HG02981 (cell line): ENCODE results near the gene H3-3A.

Experiments used
- ATAC-seq: cut with Tn5 transposase; IDR thresholded peaks from one replicate; pipeline ENCODE4 v1.9.1; 2021; ENCODE audit warnings: mild to moderate bottlenecking, moderate library complexity; ENCODE audit not compliant: unreplicated experiment

Gene H3-3A

GRCh38 chr1:226062558-226063223, at the start of gene H3-3A:
TSS of gene H3-3A (plus strand) at chr1:226062716. CDS start at chr1:226064352, 1,636 bp downstream.
- peak; percentile 69 for ATAC-seq

- ATAC-seq, result no peak
Observed at GRCh38 chr1:226017070-226017469, 45.4 kb upstream of the H3-3A start.

GRCh38 chr1:226019572-226019971, 42.9 kb upstream of the H3-3A start:
- no peak for ATAC-seq

GRCh38 chr1:226021401-226021800, 41.1 kb upstream of the H3-3A start:
- ATAC-seq, result no peak

GRCh38 chr1:226021801-226022200, 40.7 kb upstream of the H3-3A start:
- no peak for ATAC-seq

GRCh38 chr1:226023735-226024134, 38.8 kb upstream of the H3-3A start:
- ATAC-seq, result no peak

GRCh38 chr1:226026833-226027232, 35.7 kb upstream of the H3-3A start:
- ATAC-seq, result no peak

GRCh38 chr1:226027538-226028217, 34.8 kb upstream of the H3-3A start:
- no peak for ATAC-seq

- peak; percentile 85 for ATAC-seq
Observed at GRCh38 chr1:226029093-226029496, 33.4 kb upstream of the H3-3A start.

GRCh38 chr1:226029568-226030225, 32.8 kb upstream of the H3-3A start:
- no peak for ATAC-seq

GRCh38 chr1:226033582-226033981, 28.9 kb upstream of the H3-3A start:
- ATAC-seq, result no peak

GRCh38 chr1:226033991-226034390, 28.5 kb upstream of the H3-3A start:
- no peak for ATAC-seq

- no peak for ATAC-seq
Observed at GRCh38 chr1:226034482-226034881, 28.0 kb upstream of the H3-3A start.

GRCh38 chr1:226035915-226036314, 26.6 kb upstream of the H3-3A start:
- no peak for ATAC-seq

- no peak for ATAC-seq
Observed at GRCh38 chr1:226038661-226039060, 23.9 kb upstream of the H3-3A start.

- ATAC-seq, result no peak
Observed at GRCh38 chr1:226041419-226041818, 21.1 kb upstream of the H3-3A start.

- no peak for ATAC-seq
Observed at GRCh38 chr1:226044514-226045101, 17.9 kb upstream of the H3-3A start.

- ATAC-seq, result no peak
Observed at GRCh38 chr1:226046240-226046639, 16.3 kb upstream of the H3-3A start.

GRCh38 chr1:226047495-226047894, 15.0 kb upstream of the H3-3A start:
- no peak for ATAC-seq

- ATAC-seq, result no peak
Observed at GRCh38 chr1:226048886-226049285, 13.6 kb upstream of the H3-3A start.

- ATAC-seq, result no peak
Observed at GRCh38 chr1:226050133-226050532, 12.4 kb upstream of the H3-3A start.

GRCh38 chr1:226051365-226051764, 11.2 kb upstream of the H3-3A start:
- ATAC-seq, result no peak
